Type B pancreatic cell (in vitro differentiated cells): ENCODE measurements around the gene SERAC1. TPM values are rescaled to one million over a fixed set of nuclear protein-coding genes. Genes with fewer than 3 reads are reported as not detected.

Source experiments
- DNase-seq: peaks from one replicate; pipeline ENCODE4 v3.0.0; 2021; ENCODE audit warnings: mixed read lengths; ENCODE audit not compliant: unreplicated experiment; ENCODE audit errors: extremely low spot score
- H3K27ac Mint-ChIP-seq: 2 replicates; pipeline ENCODE4 v1.8.0; 2021; ENCODE audit warnings: mild to moderate bottlenecking, mixed read lengths
- H3K27me3 Mint-ChIP-seq: 2 replicates; pipeline ENCODE4 v1.8.0; 2021; ENCODE audit warnings: mixed read lengths
- H3K36me3 Mint-ChIP-seq: 2 replicates; pipeline ENCODE4 v1.8.0; 2021; ENCODE audit warnings: mixed read lengths
- H3K4me1 Mint-ChIP-seq: one replicate; pipeline ENCODE4 v1.8.0; 2021; ENCODE audit warnings: mixed read lengths; ENCODE audit not compliant: unreplicated experiment
- H3K4me3 Mint-ChIP-seq: 2 replicates; pipeline ENCODE4 v1.8.0; 2021; ENCODE audit warnings: mild to moderate bottlenecking, mixed read lengths
- H3K9me3 Mint-ChIP-seq: 2 replicates; pipeline ENCODE4 v1.8.0; 2021; ENCODE audit warnings: mixed read lengths
- CTCF ChIP-seq: fragments of 200-600 bp; sonication (generic); conservative IDR thresholded peaks from 2 replicates; pipeline ENCODE4 v1.5.0; 2021; ENCODE audit warnings: antibody characterized with exemption, mild to moderate bottlenecking
- total RNA-seq: library from RNA; stranded (reverse); gene quantifications from 2 replicates; pipeline ENCODE4 v1.2.1, GENCODE V29; 2021; ENCODE audit warnings: low replicate concordance

SERAC1 gene
- total RNA-seq, 1 donor from 2014 or later: 11.2 TPM

DNA sequence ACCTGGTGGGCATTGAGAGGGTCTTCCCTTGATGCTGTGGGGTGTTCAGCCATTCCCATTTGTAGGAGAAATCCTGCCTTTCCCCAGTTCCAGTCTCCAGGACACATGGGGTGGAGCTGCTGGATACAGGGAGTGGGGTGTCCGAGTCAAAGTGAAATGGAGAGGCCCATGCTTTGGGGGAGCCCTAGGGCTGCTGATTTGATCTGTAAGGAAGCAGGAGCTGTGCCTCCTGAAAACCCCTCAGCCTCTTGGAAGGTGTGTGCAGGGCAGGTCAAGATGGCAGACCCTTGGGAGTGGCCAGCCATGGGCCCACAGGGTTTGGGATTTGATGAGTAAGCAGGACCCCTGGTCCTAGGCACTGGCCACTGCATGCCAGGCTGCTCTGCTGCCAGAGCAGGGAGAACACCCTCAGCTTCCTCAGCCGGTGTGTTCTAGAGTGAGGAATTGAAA is 82.0 kb downstream of the SERAC1 start:
- H3K27ac Mint-ChIP-seq: no peak overlapping the region
- DNase-seq: peak; percentile 31
- H3K4me3 Mint-ChIP-seq: no peak overlapping the region
- no peaks in the 10 kb centered on the region for H3K9me3 Mint-ChIP-seq
- peaks cover 17% of the 10 kb centered on the region for H3K36me3 Mint-ChIP-seq
- TF ChIP-seq CTCF: no peak
- H3K4me1 Mint-ChIP-seq: no peaks in the 10 kb centered on the region
- no peaks in the 10 kb centered on the region for H3K27me3 Mint-ChIP-seq

- peak; percentile 54 for DNase-seq
- Mint-ChIP-seq H3K27me3 (no peaks in the 10 kb centered on the region), H3K4me1 (no peaks in the 10 kb centered on the region), H3K4me3 (no peak overlapping the region), H3K9me3 (no peaks in the 10 kb centered on the region), H3K36me3 (peaks cover 22% of the 10 kb centered on the region), H3K27ac (no peak overlapping the region)
- no peak for TF ChIP-seq CTCF
Measured at GRCh38 chr6:158085261-158086053, 82.6 kb downstream of the SERAC1 start.

GRCh38 chr6:158083455-158084325 is 84.4 kb downstream of the SERAC1 start:
- Mint-ChIP-seq H3K9me3 (no peaks in the 10 kb centered on the region), H3K27ac (no peak overlapping the region), H3K4me3 (no peak overlapping the region), H3K36me3 (peaks cover 10% of the 10 kb centered on the region), H3K27me3 (no peaks in the 10 kb centered on the region), H3K4me1 (no peaks in the 10 kb centered on the region)
- TF ChIP-seq CTCF: no peak
- no peak for DNase-seq

- DNase-seq: peak; percentile 11
- peaks cover 10% of the 10 kb centered on the region for H3K36me3 Mint-ChIP-seq
- H3K27me3 Mint-ChIP-seq: no peaks in the 10 kb centered on the region
- H3K4me3 Mint-ChIP-seq: no peak overlapping the region
- H3K4me1 Mint-ChIP-seq: no peaks in the 10 kb centered on the region
- no peak overlapping the region for H3K27ac Mint-ChIP-seq
- TF ChIP-seq CTCF: no peak
- H3K9me3 Mint-ChIP-seq: no peaks in the 10 kb centered on the region
Measured at GRCh38 chr6:158081657-158081935, 86.5 kb downstream of the SERAC1 start.

- Mint-ChIP-seq H3K4me1 (no peaks in the 10 kb centered on the region), H3K9me3 (no peaks in the 10 kb centered on the region)
- TF ChIP-seq CTCF: no peak
Measured at GRCh38 chr6:158080849-158081656, 87.0 kb downstream of the SERAC1 start.

More at GRCh38 chr6:158080849-158081656, 87.0 kb downstream of the SERAC1 start:
- Mint-ChIP-seq H3K4me3 (no peak overlapping the region), H3K27ac (no peak overlapping the region), H3K27me3 (no peaks in the 10 kb centered on the region), H3K36me3 (peaks cover 15% of the 10 kb centered on the region)
- peak; percentile 11 for DNase-seq
